Measurements from ENCODE around the gene ATXN7L3.
"Not testable (repeated sequence)": the region's sequence is repeated elsewhere in the genome, so short reads cannot be mapped to it uniquely, and the experiment has no call there.

Gene ATXN7L3, protein sequence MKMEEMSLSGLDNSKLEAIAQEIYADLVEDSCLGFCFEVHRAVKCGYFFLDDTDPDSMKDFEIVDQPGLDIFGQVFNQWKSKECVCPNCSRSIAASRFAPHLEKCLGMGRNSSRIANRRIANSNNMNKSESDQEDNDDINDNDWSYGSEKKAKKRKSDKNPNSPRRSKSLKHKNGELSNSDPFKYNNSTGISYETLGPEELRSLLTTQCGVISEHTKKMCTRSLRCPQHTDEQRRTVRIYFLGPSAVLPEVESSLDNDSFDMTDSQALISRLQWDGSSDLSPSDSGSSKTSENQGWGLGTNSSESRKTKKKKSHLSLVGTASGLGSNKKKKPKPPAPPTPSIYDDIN

DNA sequence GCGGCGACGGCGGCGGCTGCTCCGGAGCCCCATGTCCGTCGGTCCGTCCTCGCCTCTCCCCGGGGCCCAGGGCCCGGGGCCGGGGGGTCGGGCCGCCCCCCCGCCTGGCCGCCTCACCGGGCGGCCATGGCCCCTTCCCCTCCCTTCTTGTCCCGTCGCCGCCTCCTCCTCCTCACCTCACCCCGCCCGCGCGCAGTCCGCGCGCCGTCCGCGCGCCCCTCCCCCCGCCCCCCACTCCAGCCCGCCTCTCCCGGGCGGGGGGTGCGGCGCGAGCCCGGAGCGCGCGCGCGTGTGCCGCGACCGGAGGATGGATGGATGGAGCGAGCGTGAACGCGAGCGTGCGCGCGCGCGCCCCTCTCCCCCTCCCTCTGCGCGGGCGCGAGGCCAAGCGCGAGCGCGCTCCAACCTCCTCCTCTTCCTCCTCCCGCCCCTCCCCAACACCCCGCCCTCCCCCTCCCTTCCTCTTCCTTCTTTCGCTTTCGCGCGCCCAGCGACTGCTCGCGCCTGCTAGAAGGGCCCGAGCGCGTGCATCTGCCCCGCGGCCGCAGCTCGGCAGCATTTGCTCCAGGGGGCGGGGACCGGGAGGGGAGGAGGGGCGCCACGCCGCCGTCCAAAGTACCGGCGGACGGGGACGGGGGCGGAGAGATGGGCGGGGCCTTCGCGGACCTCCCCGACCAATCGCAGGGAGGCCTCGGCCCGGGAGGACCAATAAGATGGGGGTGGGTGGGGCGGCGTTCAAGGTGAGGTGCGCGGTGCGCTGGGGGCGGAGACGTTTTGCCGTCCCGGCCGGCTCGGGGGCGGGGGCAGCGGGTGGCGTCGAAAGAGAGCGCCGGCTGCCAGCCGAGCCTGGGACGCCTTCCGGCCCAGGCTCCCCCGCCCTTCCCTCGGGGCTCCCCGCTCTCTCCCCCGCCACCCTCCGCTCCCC, at the start of gene ATXN7L3:
TSS of gene ATXN7L3 (minus strand) at position 332 of the 925 bp plus-strand sequence. CDS start 1,814 bp downstream, outside the sequence.
- DNase-seq (ENCODE audit: low read depth in 2 of 3, low spot score in 2 of 3), result peak; percentile 97 to 99 (median 97)

DNA sequence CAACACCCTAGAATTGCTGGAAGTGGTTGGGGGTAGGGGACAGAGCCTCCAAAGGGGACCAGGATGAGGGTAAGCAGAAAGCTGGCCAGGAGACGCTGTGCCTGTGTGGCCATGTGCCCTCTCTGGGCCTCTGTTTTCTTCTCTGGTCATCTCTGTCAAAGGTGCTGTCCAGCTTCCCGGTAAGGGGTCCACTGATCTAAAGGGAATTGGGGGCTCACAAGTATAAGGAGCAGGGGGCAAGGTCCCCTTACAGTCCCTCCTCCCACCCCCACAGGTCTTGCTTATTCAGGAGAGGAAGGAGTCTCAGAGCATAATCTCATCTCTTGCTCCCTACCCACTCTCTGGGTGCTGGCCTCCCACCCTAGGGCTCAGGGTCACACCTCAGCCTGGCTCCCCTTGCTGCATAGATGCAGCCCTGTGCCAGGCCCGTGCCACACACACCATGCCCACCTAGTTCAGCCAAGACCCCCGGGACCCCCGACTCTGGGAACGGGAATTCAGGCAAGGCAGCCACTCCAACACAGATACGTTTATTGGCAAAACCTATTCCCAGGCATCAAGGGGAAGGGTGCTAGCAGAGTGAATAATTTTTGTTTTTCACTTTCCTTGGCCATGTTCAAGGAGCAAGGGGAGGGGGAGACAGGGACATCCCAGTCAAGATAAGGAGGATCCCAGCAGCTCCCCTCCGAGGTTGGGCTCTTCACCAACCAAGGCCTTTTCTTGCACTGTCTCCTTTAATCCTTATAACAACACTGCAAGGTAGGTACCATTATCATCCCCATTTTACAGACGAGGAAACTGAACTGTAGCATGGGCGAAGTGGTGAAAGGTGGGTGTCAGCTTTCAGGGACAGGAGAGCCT, 48.4 kb upstream of the ATXN7L3 start:
- no peak for DNase-seq (ENCODE audit: low read depth in 2 of 3, low spot score in 2 of 3)

DNA sequence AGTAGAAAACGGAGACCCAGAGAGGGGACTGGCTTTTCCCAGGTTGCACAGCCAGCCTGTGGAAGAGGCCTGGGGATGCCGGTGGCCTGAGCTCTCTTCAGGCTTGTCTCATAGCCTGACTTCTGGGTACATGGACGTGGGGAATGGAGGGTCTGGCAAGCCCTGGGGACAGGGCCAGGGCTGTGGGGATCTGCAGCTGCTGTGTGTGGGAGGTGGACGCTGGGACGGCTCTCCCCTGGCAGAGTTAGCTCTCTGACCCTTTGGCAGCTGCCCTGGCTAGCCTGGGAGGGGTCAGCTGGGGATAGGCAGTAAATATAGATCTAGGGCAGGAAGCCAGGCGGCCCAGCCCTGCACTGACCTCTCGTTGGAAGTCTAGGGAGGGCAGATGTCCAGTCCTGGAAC, 47.8 kb upstream of the ATXN7L3 start:
- no peak for DNase-seq (ENCODE audit: low read depth in 2 of 3, low spot score in 2 of 3)

DNA sequence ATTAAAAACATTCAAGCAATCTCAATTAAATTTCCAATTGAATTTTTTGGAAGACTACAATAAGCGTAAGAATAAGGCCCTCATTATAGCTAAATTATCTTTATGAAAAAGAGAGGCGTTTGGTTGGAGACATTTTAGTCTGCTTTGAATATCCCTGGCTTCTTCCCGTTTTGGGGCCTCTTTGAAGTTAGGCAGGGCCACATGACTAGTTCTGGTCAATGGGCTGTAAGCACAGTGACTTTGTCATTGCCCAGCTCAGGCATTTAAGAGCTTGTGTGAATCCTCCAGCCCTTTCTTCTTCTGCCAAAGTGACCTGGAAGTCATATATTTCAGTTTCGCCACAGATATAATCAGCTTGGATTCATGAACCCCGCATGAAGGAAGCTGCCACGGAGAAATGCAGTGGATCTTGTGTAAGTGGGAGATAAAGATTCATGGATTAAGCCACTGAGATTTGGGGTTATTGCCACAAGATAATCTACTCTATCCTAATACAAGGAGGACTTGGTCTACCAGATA, 41.5 kb upstream of the ATXN7L3 start:
- DNase-seq (ENCODE audit: low read depth in 2 of 3, low spot score in 2 of 3), result no peak

DNA sequence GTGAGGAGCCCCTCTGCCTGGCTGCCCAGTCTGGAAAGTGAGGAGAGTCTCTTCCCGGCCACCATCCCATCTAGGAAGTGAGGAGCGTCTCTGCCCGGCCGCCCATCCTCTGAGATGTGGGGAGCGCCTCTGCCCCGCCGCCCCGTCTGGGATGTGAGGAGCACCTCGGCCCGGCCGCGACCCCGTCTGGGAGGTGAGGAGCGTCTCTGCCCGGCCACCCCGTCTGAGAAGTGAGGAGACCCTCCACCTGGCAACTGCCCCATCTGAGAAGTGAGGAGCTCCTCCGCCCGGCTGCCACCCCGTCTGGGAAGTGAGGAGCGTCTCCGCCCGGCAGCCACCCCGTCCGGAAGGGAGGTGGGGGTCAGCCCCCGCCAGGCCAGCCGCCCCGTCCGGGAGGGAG, 38.2 kb upstream of the ATXN7L3 start:
- DNase-seq (ENCODE audit: low read depth in 2 of 3, low spot score in 2 of 3), result not testable (repeated sequence)

DNA sequence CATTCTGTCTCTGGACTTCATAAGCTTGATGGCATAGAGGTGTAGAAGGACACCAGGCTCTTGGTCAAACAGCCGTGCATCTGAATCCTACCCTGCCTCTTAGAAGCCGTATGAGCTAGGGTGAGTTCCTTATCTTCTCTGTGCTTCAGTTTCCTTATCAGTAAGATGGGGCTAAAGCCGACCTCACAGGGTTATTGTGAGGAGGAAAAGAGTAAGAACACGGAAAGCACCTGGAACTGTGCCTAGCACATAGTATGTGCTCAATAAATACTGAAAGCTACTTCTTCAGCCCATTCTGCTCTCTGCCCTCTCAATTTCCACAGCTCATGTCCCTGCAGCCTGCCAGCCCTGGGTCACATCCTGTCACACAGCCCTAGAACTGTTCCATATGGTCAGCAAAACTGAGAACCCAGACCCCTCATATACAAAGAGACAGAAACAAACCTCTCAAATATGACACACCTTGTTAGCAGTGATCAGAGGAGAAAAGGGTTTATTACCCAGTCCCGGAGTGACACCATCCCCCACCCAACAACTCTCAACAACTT, 36.8 kb upstream of the ATXN7L3 start:
- DNase-seq (ENCODE audit: low read depth in 2 of 3, low spot score in 2 of 3), result no peak

DNA sequence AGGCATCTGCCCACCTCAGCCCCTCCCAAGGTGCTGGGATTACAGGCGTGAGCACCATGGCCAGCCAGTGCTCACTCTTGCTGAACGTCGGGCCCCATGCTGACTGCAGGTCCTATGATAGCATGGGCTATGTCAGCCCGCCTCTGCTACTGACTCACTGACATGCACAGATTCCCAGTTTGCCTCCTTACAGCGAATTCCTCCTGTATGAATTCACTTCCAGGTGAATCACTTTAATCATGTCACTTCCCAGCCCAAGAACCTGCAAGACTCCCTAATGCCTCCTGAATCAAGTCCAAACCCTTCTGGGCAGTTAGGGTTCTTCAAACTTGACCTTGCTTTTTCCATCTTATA, 35.9 kb upstream of the ATXN7L3 start:
- DNase-seq (ENCODE audit: low read depth in 2 of 3, low spot score in 2 of 3), result no peak

DNA sequence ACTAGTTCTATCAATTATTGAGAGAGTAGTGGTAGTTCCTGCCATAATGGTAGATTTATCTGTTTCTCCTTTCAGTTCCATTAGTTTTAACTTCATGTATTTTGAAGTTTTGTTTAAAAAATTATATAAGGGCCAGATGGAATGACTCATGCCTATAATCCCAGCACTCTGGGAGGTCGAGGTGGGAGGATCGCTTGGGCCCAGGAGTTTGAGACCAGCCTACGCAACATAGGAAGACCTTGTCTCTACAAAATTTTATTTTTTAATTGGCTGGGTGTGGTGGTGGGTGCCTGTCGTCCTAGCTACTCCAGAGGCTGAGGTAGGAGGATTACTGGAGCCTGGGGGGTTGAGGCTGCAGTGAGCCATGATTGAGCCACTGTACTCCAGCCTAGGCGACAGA, 33.9 kb upstream of the ATXN7L3 start:
- DNase-seq (ENCODE audit: low read depth in 2 of 3, low spot score in 2 of 3), result no peak

DNA sequence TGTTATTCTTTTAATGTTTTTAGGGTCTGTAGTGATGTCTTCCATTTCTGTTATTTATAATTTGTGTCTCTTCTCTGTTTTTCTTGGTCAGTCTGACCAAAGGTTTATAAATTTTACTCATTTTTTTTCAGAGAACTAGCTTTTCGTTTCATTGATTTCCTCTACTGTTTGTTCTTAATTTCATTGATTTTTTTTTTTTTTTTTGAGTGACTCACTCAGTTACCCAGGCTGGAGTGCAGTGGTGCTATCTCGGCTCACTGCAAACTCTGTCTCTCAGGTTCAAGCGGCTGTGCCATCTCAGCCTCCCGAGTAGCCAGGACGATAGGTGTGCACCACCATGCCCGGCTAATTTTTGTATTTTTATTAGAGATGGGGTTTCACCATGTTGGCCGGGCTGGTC, 32.4 kb upstream of the ATXN7L3 start:
- no peak for DNase-seq (ENCODE audit: low read depth in 2 of 3, low spot score in 2 of 3)

DNA sequence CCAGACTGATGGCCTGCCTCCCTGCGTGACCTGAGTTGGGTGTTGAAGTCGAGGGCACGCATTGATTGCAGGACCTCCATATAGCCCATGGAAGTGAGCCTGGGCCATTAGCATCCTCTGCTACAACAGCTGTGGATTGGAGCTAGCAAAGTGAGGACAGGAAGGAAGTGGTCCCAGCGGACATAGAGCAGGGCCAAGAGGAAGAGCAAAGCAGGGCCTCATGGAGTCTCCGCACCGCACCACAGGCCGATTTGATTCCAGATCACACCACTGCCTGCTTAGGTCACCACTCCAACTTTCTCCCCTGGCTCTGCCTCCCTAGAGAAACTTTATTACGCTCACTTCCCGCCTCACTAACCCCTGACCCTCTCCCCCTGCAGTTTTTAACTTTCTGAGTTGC, 30.5 kb upstream of the ATXN7L3 start:
- DNase-seq (ENCODE audit: low read depth in 2 of 3, low spot score in 2 of 3), result no peak

DNA sequence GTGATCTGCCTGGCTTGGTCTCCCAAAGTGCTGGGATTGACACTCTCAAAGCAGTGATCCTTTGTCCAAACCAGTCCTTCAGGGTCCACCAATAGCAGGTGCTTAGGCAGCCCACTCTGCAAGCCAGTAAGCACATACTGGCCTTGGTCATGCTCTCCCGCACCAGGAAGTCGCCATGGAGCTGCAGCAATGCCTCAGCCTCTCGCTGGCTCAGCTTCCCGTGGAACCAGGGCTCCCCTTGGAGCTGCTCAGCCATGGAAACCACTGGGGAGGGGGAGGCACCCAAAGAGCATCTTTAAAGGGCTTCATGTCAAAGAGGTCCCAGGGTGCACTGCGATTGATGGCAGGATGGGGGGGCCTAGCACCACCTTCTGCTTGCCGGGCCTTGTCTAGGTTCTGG, 29.4 kb upstream of the ATXN7L3 start:
- no peak for DNase-seq (ENCODE audit: low read depth in 2 of 3, low spot score in 2 of 3)

DNA sequence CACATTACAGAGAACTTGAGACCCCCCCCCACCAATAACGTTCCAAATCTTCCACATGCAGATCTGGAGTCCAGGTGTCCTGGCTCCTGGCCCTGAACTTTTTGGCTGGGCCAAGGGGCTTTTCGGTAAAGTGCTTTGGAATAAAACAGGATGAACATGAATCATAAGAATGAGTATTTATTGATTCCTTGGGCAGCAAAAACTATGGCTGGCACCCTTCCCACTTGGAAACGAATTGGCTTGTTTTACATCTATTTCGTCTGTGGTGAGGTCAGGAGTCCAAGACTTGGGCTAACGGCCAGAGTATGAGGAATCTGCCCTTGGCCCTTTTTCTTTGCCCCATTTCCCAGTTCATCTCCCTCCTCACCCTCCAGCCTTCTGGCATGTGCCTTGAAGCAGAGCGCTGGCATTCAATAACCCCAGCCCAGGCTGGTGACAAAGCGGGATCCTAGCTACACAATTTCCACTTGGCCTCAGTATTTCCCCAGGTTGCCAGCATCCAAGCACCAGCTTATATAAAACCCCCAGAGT, 23.9 kb upstream of the ATXN7L3 start:
- no peak for DNase-seq (ENCODE audit: low read depth in 2 of 3, low spot score in 2 of 3)

DNA sequence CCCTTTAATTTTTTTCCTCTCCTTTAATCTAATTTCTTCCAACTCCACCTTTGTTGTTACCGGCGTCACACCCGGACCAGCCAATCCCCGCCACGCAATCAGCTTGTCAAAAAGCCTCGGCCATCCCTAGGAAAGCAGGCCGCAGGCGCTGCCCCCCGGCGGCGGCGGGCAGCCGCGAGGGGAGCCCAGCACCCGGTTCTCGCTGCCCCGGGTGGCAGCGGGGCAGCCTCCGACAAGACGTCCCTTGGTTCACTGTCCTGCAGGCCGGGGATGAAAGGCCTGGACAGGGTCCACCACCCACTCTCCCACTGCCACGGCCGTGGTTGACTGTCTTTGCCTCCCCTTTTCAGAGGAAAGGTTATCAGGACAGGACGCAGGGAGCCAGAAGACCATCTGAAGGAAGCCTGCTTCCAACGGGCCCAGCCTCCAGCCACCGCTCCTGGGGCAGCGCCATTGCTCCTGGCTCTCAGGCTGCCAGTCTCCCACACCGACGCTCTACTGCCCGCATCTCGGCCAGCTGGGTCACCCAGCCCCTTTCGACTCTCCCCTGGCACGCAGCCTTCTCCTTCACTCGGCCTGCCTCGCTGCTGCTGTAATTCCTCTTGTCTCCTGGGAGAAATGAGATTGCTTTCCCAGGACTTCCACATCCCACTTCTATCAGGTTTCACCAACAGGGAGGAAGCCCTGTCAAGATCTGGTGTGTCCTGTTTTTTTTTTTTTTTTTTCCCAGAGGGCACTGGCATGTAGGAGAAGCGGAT, 22.6 kb upstream of the ATXN7L3 start:
- no peak for DNase-seq (ENCODE audit: low read depth in 2 of 3, low spot score in 2 of 3)

DNA sequence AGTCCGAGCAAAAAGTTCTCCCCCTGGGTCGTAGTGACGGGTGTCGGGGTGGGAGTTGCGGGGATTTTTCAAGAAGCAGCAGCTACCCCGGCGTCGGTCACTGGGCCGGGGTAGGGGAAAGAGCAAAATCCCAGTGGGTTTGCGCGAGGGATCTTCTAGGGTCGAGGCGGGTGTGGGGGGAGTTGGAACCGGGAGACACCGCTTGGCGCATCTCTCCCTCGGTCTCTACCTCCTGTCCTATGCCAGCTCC, 22.1 kb upstream of the ATXN7L3 start:
- no peak for DNase-seq (ENCODE audit: low read depth in 2 of 3, low spot score in 2 of 3)

DNA sequence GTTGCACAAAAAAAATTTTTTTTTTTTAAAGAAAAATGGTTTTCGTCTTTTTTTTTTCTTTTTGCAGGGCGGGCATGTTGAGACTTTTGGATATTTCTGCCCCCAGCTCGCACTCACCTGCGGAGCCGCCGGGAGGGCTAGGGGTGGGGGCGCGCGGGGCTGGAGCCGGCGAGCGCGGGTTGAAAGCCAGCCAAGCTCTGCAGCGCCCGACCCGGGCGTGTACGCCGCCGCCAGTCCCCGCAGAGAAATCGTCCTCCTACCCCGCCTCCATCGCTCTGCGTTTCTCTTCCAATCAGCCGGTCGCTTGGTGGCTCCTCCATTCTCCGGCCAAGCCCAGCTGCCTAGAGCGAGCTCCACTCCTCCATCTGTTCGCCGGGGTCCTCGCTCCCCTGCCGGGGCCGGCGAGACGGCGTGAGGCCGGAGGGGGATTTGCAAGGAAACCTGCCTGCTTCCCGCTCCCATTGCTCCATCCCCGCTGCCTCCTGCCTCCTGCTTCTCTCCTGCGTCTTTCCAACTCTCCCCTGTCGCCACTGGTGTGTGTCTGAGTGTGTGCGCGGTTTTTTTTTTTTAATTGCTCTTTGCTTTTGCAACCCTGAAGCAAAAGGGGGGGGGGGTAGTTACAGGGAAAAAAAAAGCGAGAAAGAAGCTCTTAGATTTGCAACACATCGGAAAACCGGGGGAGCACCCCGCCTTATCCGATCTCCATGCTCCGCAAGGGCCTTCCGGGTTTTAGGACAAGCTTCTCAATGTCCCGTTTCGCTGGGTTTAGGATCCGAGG, 21.6 kb upstream of the ATXN7L3 start:
- DNase-seq (ENCODE audit: low read depth in 2 of 3, low spot score in 2 of 3), result no peak

DNA sequence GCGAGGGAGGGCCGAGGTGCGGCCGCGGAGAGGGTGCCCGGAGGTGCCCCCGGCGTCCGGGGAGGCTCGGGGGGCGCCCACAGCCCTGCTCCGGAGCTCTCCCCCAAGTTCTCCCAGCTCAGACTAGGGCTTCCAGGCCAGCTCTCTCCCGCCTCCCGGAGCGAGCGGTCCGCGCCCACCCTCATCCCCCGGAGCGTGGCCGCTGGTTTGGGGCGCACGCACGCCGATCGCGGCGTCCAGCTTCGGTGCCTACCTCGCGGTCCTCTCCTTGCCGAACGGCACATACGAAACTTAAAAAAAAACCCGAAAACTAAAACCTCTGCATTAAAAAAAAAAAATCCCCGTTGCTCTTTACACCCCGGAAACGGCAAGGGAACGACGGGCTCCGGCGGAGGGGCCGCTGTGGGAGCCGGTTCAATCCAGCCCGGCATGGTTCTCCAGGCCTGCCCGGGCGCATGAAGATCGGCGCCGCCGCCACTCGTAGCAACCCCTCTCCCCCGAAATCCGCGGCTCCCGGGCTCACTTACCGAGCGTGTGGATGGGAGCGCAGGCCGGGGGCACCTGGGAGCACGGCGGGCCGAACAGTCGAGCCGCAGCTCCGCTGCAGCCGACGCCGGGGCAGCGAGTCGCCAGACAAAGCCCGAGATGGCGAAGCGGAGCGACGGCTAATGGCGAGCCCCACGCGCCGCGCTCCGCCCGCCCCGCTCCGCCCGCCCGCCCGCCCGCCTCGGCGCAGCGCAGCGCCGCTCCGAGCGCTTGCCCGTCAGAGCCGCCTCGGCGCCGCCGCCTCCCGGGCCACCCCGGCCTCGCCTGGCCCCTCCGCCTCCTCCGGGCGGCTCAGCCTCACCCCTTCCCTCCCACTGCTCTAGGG, 20.8 kb upstream of the ATXN7L3 start:
- DNase-seq (ENCODE audit: low read depth in 2 of 3, low spot score in 2 of 3), result no peak

DNA sequence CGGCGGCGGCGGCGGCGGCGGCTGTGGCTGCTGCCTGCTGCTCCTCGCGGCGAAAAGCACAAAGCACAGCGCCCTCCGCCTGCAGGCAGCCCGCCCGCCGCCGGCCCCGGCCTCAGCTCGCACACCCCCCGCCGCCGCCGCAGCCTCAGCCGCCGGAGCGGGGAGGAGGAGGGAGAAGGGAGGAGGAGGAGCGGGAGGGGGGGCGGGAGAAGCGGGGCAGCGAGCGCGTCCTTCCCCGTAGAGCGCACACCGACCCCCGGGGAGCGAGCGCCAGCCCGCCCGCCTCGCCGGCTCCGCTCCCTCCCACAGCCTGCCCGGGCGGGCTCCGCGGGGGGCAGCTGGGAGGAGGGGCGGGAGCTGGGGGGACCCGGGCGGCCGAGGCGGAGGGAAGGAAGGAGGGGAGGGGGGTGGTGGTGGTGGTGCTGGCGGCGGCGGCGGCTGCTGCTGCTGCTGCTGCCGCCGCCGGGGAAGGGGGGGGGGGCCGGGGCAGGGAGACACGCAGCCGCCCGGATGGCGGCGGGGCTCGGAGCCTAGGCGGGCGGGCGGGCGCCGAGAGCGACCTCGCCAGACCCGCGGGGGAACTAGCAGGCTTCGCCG, 20.0 kb upstream of the ATXN7L3 start, which contains the start of gene UBTF:
TSS of gene UBTF (minus strand) at position 60 of the 597 bp plus-strand sequence. CDS start 1,446 bp downstream, outside the sequence.
- no peak for DNase-seq (ENCODE audit: low read depth in 2 of 3, low spot score in 2 of 3)

DNA sequence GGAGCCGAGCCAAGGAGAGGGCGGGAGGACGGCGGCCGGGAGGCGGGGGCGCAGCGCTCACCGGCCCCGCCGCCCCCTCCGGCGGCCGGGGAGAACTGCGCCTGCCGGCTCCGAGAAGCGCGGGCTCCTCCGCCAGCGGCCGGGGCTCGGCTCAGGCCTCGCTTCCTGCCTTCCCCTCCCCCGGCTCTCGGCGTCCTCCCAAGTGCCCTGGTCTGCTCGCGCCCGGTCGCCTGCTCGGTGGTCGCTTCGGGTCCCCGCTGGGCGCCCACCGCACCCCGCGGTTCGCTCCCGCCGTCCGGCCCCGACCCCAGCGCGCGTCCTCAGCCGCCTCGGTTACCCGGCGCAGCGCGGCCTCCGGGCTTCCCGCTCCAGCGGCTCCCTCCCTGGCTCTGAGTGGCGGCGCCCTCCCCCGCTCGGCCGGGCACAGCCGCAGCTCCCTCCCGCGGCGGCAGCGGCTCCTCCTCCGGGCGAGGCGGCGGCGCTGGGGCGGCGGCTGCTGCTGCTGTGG, 19.5 kb upstream of the ATXN7L3 start:
- peak in 2 of 3 experiments; percentile 52 to 59 for DNase-seq (ENCODE audit: low read depth in 2 of 3, low spot score in 2 of 3)

Data from activated CD8-positive, alpha-beta memory T cell treated with anti-CD3 and anti-CD28 coated beads for 48 hours (primary cell).